HepG2 (cell line): ENCODE results near the gene GHRL. TPM values are rescaled to one million over a fixed set of nuclear protein-coding genes. Genes with fewer than 3 reads are reported as not detected.

Source experiments
- CHCHD3 ChIP-seq: sonication (generic); formaldehyde crosslinking; IDR thresholded peaks from 2 replicates; pipeline ENCODE4 v1.8.0; 2022; ENCODE audit warnings: mild to moderate bottlenecking, missing genetic modification reagents, moderate library complexity
- CREBL2 ChIP-seq: sonication (generic); formaldehyde crosslinking; IDR thresholded peaks from 2 replicates; pipeline ENCODE4 v1.8.1; 2023; ENCODE audit warnings: missing genetic modification reagents, mild to moderate bottlenecking, borderline replicate concordance
- DDIT3 ChIP-seq: sonication (generic); formaldehyde crosslinking; IDR thresholded peaks from 2 replicates; pipeline ENCODE4 v1.4.0; 2020; ENCODE audit warnings: mild to moderate bottlenecking, missing genetic modification reagents
- ELF4 ChIP-seq: sonication (generic); formaldehyde crosslinking; IDR thresholded peaks from 2 replicates; pipeline ENCODE4 v1.5.0; 2020; ENCODE audit warnings: missing genetic modification reagents, mild to moderate bottlenecking, moderate library complexity, borderline replicate concordance
- GMEB2 ChIP-seq: IDR thresholded peaks from 2 replicates; pipeline ENCODE4 v1.6.1; 2016; ENCODE audit warnings: missing biosample characterization, missing genetic modification reagents, low read depth
- HCFC1 ChIP-seq: fragments of 150-350 bp; IDR thresholded peaks from 2 replicates; pipeline ENCODE4 v1.6.1; 2014; ENCODE audit warnings: low read depth, low read length
- HNRNPUL1 ChIP-seq: fragments of 200-400 bp; formaldehyde crosslinking; IDR thresholded peaks from 2 replicates; pipeline ENCODE4 v1.6.1; 2017; ENCODE audit warnings: low read depth, mild to moderate bottlenecking, low read length, moderate library complexity
- KMT2B ChIP-seq: IDR thresholded peaks from 2 replicates; pipeline ENCODE4 v1.6.1; 2016; ENCODE audit warnings: missing genetic modification reagents, missing compliant biosample characterization
- MAZ ChIP-seq, 2 experiments: sonication (generic) in 1 of 2; formaldehyde crosslinking in 1 of 2; IDR thresholded peaks; 2 replicates each; pipeline versions ENCODE4 v1.5.0 to v1.6.1; 2012 to 2020; ENCODE audit warnings: low read depth in 2 of 2, mild to moderate bottlenecking in 2 of 2, borderline replicate concordance in 1 of 2, improper control_type of control experiment in 1 of 2, low read length in 1 of 2, missing genetic modification reagents in 1 of 2, moderate library complexity in 1 of 2
- NCOA2 ChIP-seq: sonication (generic); formaldehyde crosslinking; IDR thresholded peaks from 2 replicates; pipeline ENCODE4 v1.8.0; 2022; ENCODE audit warnings: inconsistent platforms
- NR0B2 ChIP-seq: sonication (generic); formaldehyde crosslinking; IDR thresholded peaks from 2 replicates; pipeline ENCODE4 v1.4.0; 2020; ENCODE audit warnings: mild to moderate bottlenecking, missing genetic modification reagents
- PCBP2 ChIP-seq: fragments of 200-400 bp; formaldehyde crosslinking; optimal IDR thresholded peaks from 2 replicates; pipeline ENCODE3; 2018; ENCODE audit warnings: low read length, low read depth; ENCODE audit not compliant: poor library complexity, severe bottlenecking
- SMARCE1 ChIP-seq: fragments of 450-650 bp; IDR thresholded peaks from 2 replicates; pipeline ENCODE4 v1.6.1; 2017; ENCODE audit warnings: borderline replicate concordance
- SSRP1 ChIP-seq: IDR thresholded peaks from 2 replicates; pipeline ENCODE4 v1.6.1; 2016; ENCODE audit warnings: control low read depth
- STAG1 ChIP-seq: sonication (generic); formaldehyde crosslinking; IDR thresholded peaks from 2 replicates; pipeline ENCODE4 v1.4.0; 2020; ENCODE audit warnings: missing genetic modification reagents
- TARDBP ChIP-seq: sonication (generic); formaldehyde crosslinking; IDR thresholded peaks from 2 replicates; pipeline ENCODE4 v1.8.0; 2022; ENCODE audit warnings: mild to moderate bottlenecking, missing genetic modification reagents
- TSC22D2 ChIP-seq: sonication (generic); formaldehyde crosslinking; IDR thresholded peaks from 2 replicates; pipeline ENCODE4 v1.5.1; 2020; ENCODE audit warnings: missing genetic modification reagents, mild to moderate bottlenecking, borderline replicate concordance
- ZBTB1 ChIP-seq: sonication (generic); formaldehyde crosslinking; IDR thresholded peaks from 2 replicates; pipeline ENCODE4 v1.4.0; 2020; ENCODE audit warnings: missing genetic modification reagents, borderline replicate concordance
- ZEB1 ChIP-seq: IDR thresholded peaks from 2 replicates; pipeline ENCODE4 v1.6.1; 2012; ENCODE audit warnings: mild to moderate bottlenecking, low read depth, inconsistent platforms; ENCODE audit not compliant: insufficient replicate concordance
- ZMAT3 ChIP-seq: sonication (generic); formaldehyde crosslinking; conservative IDR thresholded peaks from 2 replicates; pipeline ENCODE4 v1.7.0; 2021; ENCODE audit warnings: missing genetic modification reagents
- ZNF280B ChIP-seq: sonication (generic); formaldehyde crosslinking; IDR thresholded peaks from 2 replicates; pipeline ENCODE4 v1.5.0; 2020; ENCODE audit warnings: missing genetic modification reagents, mild to moderate bottlenecking, borderline replicate concordance
- ZNF383 ChIP-seq: sonication (generic); formaldehyde crosslinking; IDR thresholded peaks from 2 replicates; pipeline ENCODE4 v1.4.0; 2020; ENCODE audit warnings: missing genetic modification reagents, mild to moderate bottlenecking, borderline replicate concordance
- ZNF446 ChIP-seq: sonication (generic); formaldehyde crosslinking; IDR thresholded peaks from 2 replicates; pipeline ENCODE4 v1.5.0; 2020; ENCODE audit warnings: mild to moderate bottlenecking, missing genetic modification reagents
- ZNF510 ChIP-seq: sonication (generic); formaldehyde crosslinking; IDR thresholded peaks from 2 replicates; pipeline ENCODE4 v1.4.0; 2020; ENCODE audit warnings: low read depth, mild to moderate bottlenecking, missing genetic modification reagents
- ZNF589 ChIP-seq: sonication (generic); formaldehyde crosslinking; conservative IDR thresholded peaks from 2 replicates; pipeline ENCODE4 v1.8.0; 2022; ENCODE audit warnings: mild to moderate bottlenecking, moderate library complexity, missing genetic modification reagents
- ZNF672 ChIP-seq: sonication (generic); formaldehyde crosslinking; IDR thresholded peaks from 2 replicates; pipeline ENCODE4 v1.8.1; 2022; ENCODE audit warnings: missing genetic modification reagents
- ZNF777 ChIP-seq: sonication (generic); formaldehyde crosslinking; IDR thresholded peaks from 2 replicates; pipeline ENCODE4 v1.4.0; 2020; ENCODE audit warnings: missing genetic modification reagents
- polyA plus RNA-seq, 8 experiments: library from polyadenylated mRNA; depleted of rRNA in 3 of 8; stranded (reverse) in 7 of 8; unstranded in 1 of 8; fragments of >200 nt; fragmentation: Illumina TruSeq in 4 of 8; extraction: Trizol in 4 of 8; gene quantifications; 2 replicates each; pipeline versions ENCODE4 v1.2.1 to v1.2.3, GENCODE V29; 2011 to 2016; ENCODE audit warnings: low read depth in 4 of 8, missing spikeins in 1 of 8, mixed read lengths in 1 of 8; ENCODE audit not compliant: insufficient read depth in 1 of 8
- total RNA-seq, 5 experiments: library from RNA; depleted of rRNA; stranded (reverse); fragments of >200 nt; fragmentation: Illumina TruSeq; extraction: Trizol; gene quantifications; 2 replicates each; pipeline ENCODE4 v1.2.3, GENCODE V29; 2016; ENCODE audit warnings: low read depth in 1 of 5

The GHRL gene
- total and polyA plus RNA-seq, 2 of the 13 experiments (the other 11 are each of a cell fraction or from before 2014, with no cell fraction given) = 0.09 TPM; not detected in 1

- TF ChIP-seq TSC22D2 (no peak), PCBP2 (no peak), ZBTB1 (no peak), ZNF589 (CRISPR knock-in tag) (no peak), MAZ (IDR thresholded peaks at IDR 0.05; ENCODE audit: borderline replicate concordance, low read depth, low read length) (no peak), MAZ (CRISPR knock-in tag; IDR thresholded peaks at IDR 0.05; ENCODE audit: low read depth) (no peak), STAG1 (peak; percentile 9; the same call in 1 of the 2 replicates), ZNF777 (CRISPR knock-in tag) (no peak), DDIT3 (no peak), ZNF672 (CRISPR knock-in tag) (no peak), ZNF280B (CRISPR knock-in tag) (no peak), ZEB1 (no peak), TARDBP (CRISPR knock-in tag) (peak; percentile 65; the same call in 1 of the 2 replicates), SMARCE1 (no peak), CHCHD3 (CRISPR knock-in tag) (no peak), NR0B2 (CRISPR knock-in tag) (no peak), HNRNPUL1 (no peak), ZNF510 (CRISPR knock-in tag) (0 out of 2 replicates have a peak, but pooled peaks have one; percentile 42), ZMAT3 (CRISPR knock-in tag) (peak; percentile 71; the same call in 1 of the 2 replicates), KMT2B (CRISPR knock-in tag) (no peak), ELF4 (CRISPR knock-in tag) (no peak), GMEB2 (CRISPR knock-in tag) (no peak), ZNF446 (CRISPR knock-in tag) (no peak), HCFC1 (no peak), CREBL2 (CRISPR knock-in tag) (no peak), SSRP1 (0 out of 2 replicates have a peak, but pooled peaks have one; percentile 51), ZNF383 (CRISPR knock-in tag) (no peak), NCOA2 (CRISPR knock-in tag) (peak; percentile 75)
Observed at GRCh38 chr3:10317311-10317960, 24.7 kb upstream of the GHRL start (continued).
